Measurements from ENCODE around the gene FBRS. TPM values are rescaled to one million over a fixed set of nuclear protein-coding genes. Genes with fewer than 3 reads are reported as not detected.

FBRS gene
- total and polyA plus RNA-seq, 2 of the 13 experiments (the other 11 are each of a cell fraction or from before 2014, with no cell fraction given), result 13.7 to 16.2 TPM

DNA sequence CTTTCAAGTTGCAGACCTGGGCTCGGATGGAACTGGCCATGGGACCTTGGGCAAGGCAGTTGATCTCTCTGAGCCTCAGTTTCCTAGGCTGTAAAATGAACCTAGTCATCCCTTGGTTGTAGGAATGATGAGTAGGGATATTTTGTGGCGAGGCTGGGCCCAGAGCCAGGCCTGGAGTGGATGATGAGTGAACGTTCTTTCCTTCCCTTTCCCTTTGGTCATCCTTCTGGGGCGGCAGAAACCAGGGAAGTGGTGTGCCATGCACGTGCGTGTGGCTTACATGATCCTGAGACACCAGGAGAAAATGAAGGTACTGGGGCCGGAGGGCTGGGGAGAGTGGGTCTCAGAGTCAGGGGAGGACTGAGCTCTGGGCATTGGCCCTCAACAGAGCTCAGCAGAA lies 8.4 kb downstream of the FBRS start:
- Histone ChIP-seq H3K9me3 (ENCODE audit: low read length) (no peaks in the 10 kb centered on the region), H3K4me1 (ENCODE audit: insufficient read depth, low read length) (peaks cover 12% of the 10 kb centered on the region), H3K4me3 (replicated peaks in 1 of 3; ENCODE audit: insufficient read depth in 1 of 3, low read depth in 2 of 3, low read length in 3 of 3) (no peak overlapping the region), H3K4me2 (ENCODE audit: low read depth, low read length) (no peak overlapping the region), H3K36me3 (replicated peaks in 1 of 2; ENCODE audit: control insufficient read depth in 1 of 2, insufficient read depth in 2 of 2, low read length in 2 of 2) (peaks cover 57 to 79% of the 10 kb centered on the region in 2 experiments), H3K79me2 (ENCODE audit: insufficient read depth, low read length) (peaks cover 20% of the 10 kb centered on the region), H3K9ac (ENCODE audit: insufficient read depth, low read depth, low read length) (no peak overlapping the region), H3K27me3 (ENCODE audit: control insufficient read depth in 1 of 2, insufficient read depth in 2 of 2, low read length in 2 of 2) (no peaks in the 10 kb centered on the region), H4K20me1 (ENCODE audit: insufficient read depth, low read length) (peaks cover 9% of the 10 kb centered on the region; the same call in 1 of the 2 replicates), H2AFZ (ENCODE audit: low read length) (no peak overlapping the region), H3K27ac (ENCODE audit: extremely low read length, insufficient read depth, low read length) (no peak overlapping the region)
- no TSS peak for BruUV-seq (replicated peaks)
- CTCF ChIA-PET (ENCODE audit: low intra/inter-chr PET ratio, low total read pairs), result no interaction called here
- intact Hi-C loops (cut with micrococcal nuclease; ENCODE audit: unreplicated experiment) (no loop called here), in situ Hi-C loops (cut with HindIII; ENCODE audit: extremely low pct_ligation_motif_present, low pct_unique_long_range_greater_than_20kb) (loop anchor here (25.0 kb wide), 1 partner anchor 854 kb away; the partner anchor contains the start of genes MAZ, MVP, PAGR1 and PRRT2)
- TF ChIP-seq, protein P1, sequence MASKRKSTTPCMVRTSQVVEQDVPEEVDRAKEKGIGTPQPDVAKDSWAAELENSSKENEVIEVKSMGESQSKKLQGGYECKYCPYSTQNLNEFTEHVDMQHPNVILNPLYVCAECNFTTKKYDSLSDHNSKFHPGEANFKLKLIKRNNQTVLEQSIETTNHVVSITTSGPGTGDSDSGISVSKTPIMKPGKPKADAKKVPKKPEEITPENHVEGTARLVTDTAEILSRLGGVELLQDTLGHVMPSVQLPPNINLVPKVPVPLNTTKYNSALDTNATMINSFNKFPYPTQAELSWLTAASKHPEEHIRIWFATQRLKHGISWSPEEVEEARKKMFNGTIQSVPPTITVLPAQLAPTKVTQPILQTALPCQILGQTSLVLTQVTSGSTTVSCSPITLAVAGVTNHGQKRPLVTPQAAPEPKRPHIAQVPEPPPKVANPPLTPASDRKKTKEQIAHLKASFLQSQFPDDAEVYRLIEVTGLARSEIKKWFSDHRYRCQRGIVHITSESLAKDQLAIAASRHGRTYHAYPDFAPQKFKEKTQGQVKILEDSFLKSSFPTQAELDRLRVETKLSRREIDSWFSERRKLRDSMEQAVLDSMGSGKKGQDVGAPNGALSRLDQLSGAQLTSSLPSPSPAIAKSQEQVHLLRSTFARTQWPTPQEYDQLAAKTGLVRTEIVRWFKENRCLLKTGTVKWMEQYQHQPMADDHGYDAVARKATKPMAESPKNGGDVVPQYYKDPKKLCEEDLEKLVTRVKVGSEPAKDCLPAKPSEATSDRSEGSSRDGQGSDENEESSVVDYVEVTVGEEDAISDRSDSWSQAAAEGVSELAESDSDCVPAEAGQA (IDR thresholded peaks at IDR 0.05; ENCODE audit: low read depth), result no peak
- TF ChIP-seq, protein P1 (CRISPR knock-in tag; IDR thresholded peaks at IDR 0.05; ENCODE audit: borderline replicate concordance), result no peak
- TF ChIP-seq RBM22 (optimal IDR thresholded peaks at IDR 0.05; ENCODE audit: low read length) (peak; percentile 28), MAFK (conservative IDR thresholded peaks at IDR 0.05 in 1 of 2, IDR thresholded peaks at IDR 0.05 in 1 of 2; ENCODE audit: low read length in 2 of 2) (peak; percentile 24 to 50; a peak in 2 of 4 replicates), MAFF (IDR thresholded peaks at IDR 0.05; ENCODE audit: low read depth, low read length) (0 out of 2 replicates have a peak, but pooled peaks have one; percentile 8), ZNF510 (CRISPR knock-in tag; IDR thresholded peaks at IDR 0.05; ENCODE audit: low read depth) (no peak)
- ATAC-seq, result no peak
- DNase-seq (ENCODE audit: low spot score), result no peak
- POLR2A ChIA-PET, result interaction anchor here (0.8 kb wide), 1 partner anchor 8 kb away, joined by 3 read pairs; no protein-coding TSS in a partner anchor
- 99% methylated on average over 7 of the region's 7 CpGs for WGBS (ENCODE audit: low lambda C conversion rate)
- FAIRE-seq, result no peak
